ENCODE results near the gene PRXL2B. TPM values are rescaled to one million over a fixed set of nuclear protein-coding genes. Genes with fewer than 3 reads are reported as not detected.

Gene PRXL2B
- total and polyA plus RNA-seq, 7 donors, result 0.97 to 3.9 (median 2.6) TPM

- ATAC-seq, result no peak
These were observed 51.0 kb downstream of the PRXL2B start for GRCh38 chr1:2637442-2638145.

GRCh38 chr1:2638466-2639115 is 52.0 kb downstream of the PRXL2B start:
- intact Hi-C loops (cut with DNase I), result no loop called here
- H3K4me3 ChIP-seq, result no peak overlapping the region
- H3K27ac ChIP-seq, result no peak overlapping the region
- no peaks in the 10 kb centered on the region for H3K9me3 ChIP-seq
- no peak for TF ChIP-seq CTCF (IDR thresholded peaks at IDR 0.05)
- DNase-seq, result no peak
- H3K36me3 ChIP-seq (ENCODE audit: insufficient read depth in 1 of 2, low read depth in 1 of 2), result no peaks in the 10 kb centered on the region
- ATAC-seq, result no peak
- no peaks in the 10 kb centered on the region for H3K4me1 ChIP-seq
- H3K27me3 ChIP-seq (ENCODE audit: insufficient read depth in 3 of 3, low read length in 2 of 3), result peaks cover 0 to 46% (median 28%) of the 10 kb centered on the region in 3 donors
- WGBS, 3 donors, result 49 to 56% (median 51%) methylated on average over 16 of the region's 16 CpGs

More at GRCh38 chr1:2637442-2638145, 51.0 kb downstream of the PRXL2B start:
- H3K9me3 ChIP-seq, result no peaks in the 10 kb centered on the region
- DNase-seq, result no peak
- H3K4me3 ChIP-seq, result no peak overlapping the region
- peaks cover 0 to 48% (median 27%) of the 10 kb centered on the region in 3 donors for H3K27me3 ChIP-seq (ENCODE audit: insufficient read depth in 3 of 3, low read length in 2 of 3)
- no peak overlapping the region for H3K27ac ChIP-seq
- 61 to 74% (median 65%) methylated on average over 10 of the region's 10 CpGs for WGBS, 3 donors
- intact Hi-C loops (cut with DNase I), result no loop called here
- no peaks in the 10 kb centered on the region for H3K36me3 ChIP-seq (ENCODE audit: insufficient read depth in 1 of 2, low read depth in 1 of 2)
- H3K4me1 ChIP-seq, result no peaks in the 10 kb centered on the region
- no peak for TF ChIP-seq CTCF (IDR thresholded peaks at IDR 0.05)

DNA sequence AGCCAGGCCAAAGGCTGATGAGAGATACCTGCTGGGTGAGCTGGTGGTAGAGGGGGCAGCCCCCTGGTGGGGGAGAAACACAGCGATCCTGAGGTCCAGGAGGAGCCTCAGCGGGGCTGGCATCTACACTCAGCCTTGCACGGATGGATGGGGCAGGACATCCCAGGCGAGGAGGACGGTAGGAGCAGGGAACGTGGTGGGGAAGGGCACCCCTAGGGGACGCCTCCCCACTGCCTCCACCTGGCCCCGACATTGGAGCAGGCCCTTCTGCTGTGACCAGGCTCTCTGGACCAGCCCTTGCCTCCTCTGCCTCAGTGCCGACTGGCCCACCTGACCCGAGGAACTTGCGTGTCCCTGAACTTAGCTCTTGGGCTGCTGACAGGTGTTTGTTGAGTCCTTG is 52.6 kb downstream of the PRXL2B start:
- H3K27me3 ChIP-seq (ENCODE audit: insufficient read depth in 3 of 3, low read length in 2 of 3), result peaks cover 0 to 46% (median 31%) of the 10 kb centered on the region in 3 donors
- no peak for TF ChIP-seq CTCF (IDR thresholded peaks at IDR 0.05)
- no peak for DNase-seq
- H3K27ac ChIP-seq, result no peak overlapping the region
- ATAC-seq, result no peak
- H3K9me3 ChIP-seq, result no peaks in the 10 kb centered on the region
- H3K4me3 ChIP-seq, result no peak overlapping the region
- H3K4me1 ChIP-seq, result no peaks in the 10 kb centered on the region
- WGBS, 3 donors, result 30 to 43% (median 38%) methylated on average over 9 to 11 of the region's 11 CpGs
- no peaks in the 10 kb centered on the region for H3K36me3 ChIP-seq (ENCODE audit: insufficient read depth in 1 of 2, low read depth in 1 of 2)
- intact Hi-C loops (cut with DNase I), result no loop called here

GRCh38 chr1:2639607-2640521 is 53.3 kb downstream of the PRXL2B start:
- Histone ChIP-seq H3K27me3 (ENCODE audit: insufficient read depth in 3 of 3, low read length in 2 of 3) (peaks cover 0 to 50% (median 34%) of the 10 kb centered on the region in 3 donors), H3K9me3 (no peaks in the 10 kb centered on the region), H3K4me3 (no peak overlapping the region), H3K4me1 (no peaks in the 10 kb centered on the region), H3K27ac (no peak overlapping the region), H3K36me3 (ENCODE audit: insufficient read depth in 1 of 2, low read depth in 1 of 2) (no peaks in the 10 kb centered on the region)
- DNase-seq, result no peak
- intact Hi-C loops (cut with DNase I), result loop anchor here in 1 of 2 donors (10.0 kb wide), 1 partner anchor 225 kb away; the partner anchor contains the start of gene PEX10
- WGBS, 3 donors, result 53 to 66% (median 58%) methylated on average over 25 to 26 of the region's 26 CpGs
- no peak for TF ChIP-seq CTCF (IDR thresholded peaks at IDR 0.05)
- ATAC-seq, result no peak

Data from psoas muscle (tissue), 8 donors.